Measurements from ENCODE around the gene ARID3B. TPM values are rescaled to one million over a fixed set of nuclear protein-coding genes. Genes with fewer than 3 reads are reported as not detected.
A peak's percentile ranks its signal among the peaks of the same experiment; 100 is the strongest.
"Not testable (repeated sequence)": the region's sequence is repeated elsewhere in the genome, so short reads cannot be mapped to it uniquely, and the experiment has no call there.

ARID3B gene
- polyA plus RNA-seq, 1 of the 3 experiments (the other 2 are of a cell fraction) = 3.0 TPM

GRCh38 chr15:74595271-74595670 is 54.3 kb downstream of the ARID3B start:
- no peaks in the 10 kb centered on the region for H4K20me1 ChIP-seq (ENCODE audit: insufficient read depth)
- peaks cover 0 to 25% of the 10 kb centered on the region in 2 experiments; a peak in 1 of 4 replicates for H3K4me1 ChIP-seq (ENCODE audit: control insufficient read depth in 1 of 2, insufficient read depth in 2 of 2, low read depth in 1 of 2, low read length in 1 of 2)
- no peak overlapping the region for H3K9ac ChIP-seq
- no peak overlapping the region for H2AFZ ChIP-seq (ENCODE audit: low read depth)
- WGBS (ENCODE audit: low lambda C conversion rate) = 92% methylated on average over 5 of the region's 5 CpGs
- peaks cover 0 to 7% of the 10 kb centered on the region in 2 experiments for H3K36me3 ChIP-seq (replicated peaks in 1 of 2; ENCODE audit: control insufficient read depth in 1 of 2, insufficient read depth in 2 of 2, low read length in 1 of 2)
- H3K27ac ChIP-seq (ENCODE audit: low read depth in 2 of 2, low read length in 1 of 2) = no peak overlapping the region
- H3K4me3 ChIP-seq (ENCODE audit: low read depth in 2 of 2, low read length in 1 of 2) = no peak overlapping the region
- TF ChIP-seq USF1 (IDR thresholded peaks at IDR 0.05; ENCODE audit: borderline replicate concordance, low read depth) (no peak), TEAD4 (IDR thresholded peaks at IDR 0.05; ENCODE audit: borderline replicate concordance, insufficient read depth) (no peak), RFX5 (IDR thresholded peaks at IDR 0.05; ENCODE audit: low read length) (no peak), YY1 (IDR thresholded peaks at IDR 0.05; ENCODE audit: low read depth) (no peak), USF2 (IDR thresholded peaks at IDR 0.05; ENCODE audit: borderline replicate concordance, low read depth, low read length) (no peak), EP300 (IDR thresholded peaks at IDR 0.05; ENCODE audit: borderline replicate concordance in 1 of 2, low read depth in 1 of 2, low read length in 1 of 2) (no peak), RCOR1 (IDR thresholded peaks at IDR 0.05; ENCODE audit: low read length) (no peak), FOXJ3 (CRISPR knock-in tag; IDR thresholded peaks at IDR 0.05) (no peak), NFIC (IDR thresholded peaks at IDR 0.05; ENCODE audit: borderline replicate concordance) (no peak)
- TF ChIP-seq, protein P1, sequence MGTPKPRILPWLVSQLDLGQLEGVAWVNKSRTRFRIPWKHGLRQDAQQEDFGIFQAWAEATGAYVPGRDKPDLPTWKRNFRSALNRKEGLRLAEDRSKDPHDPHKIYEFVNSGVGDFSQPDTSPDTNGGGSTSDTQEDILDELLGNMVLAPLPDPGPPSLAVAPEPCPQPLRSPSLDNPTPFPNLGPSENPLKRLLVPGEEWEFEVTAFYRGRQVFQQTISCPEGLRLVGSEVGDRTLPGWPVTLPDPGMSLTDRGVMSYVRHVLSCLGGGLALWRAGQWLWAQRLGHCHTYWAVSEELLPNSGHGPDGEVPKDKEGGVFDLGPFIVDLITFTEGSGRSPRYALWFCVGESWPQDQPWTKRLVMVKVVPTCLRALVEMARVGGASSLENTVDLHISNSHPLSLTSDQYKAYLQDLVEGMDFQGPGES (IDR thresholded peaks at IDR 0.05; ENCODE audit: low read depth, low read length) = no peak
- no peaks in the 10 kb centered on the region for H3K79me2 ChIP-seq (ENCODE audit: insufficient read depth)
- no peaks in the 10 kb centered on the region for H3K9me2 ChIP-seq
- no peaks in the 10 kb centered on the region for H3K9me3 ChIP-seq
- no peaks in the 10 kb centered on the region for H3K27me3 ChIP-seq (ENCODE audit: insufficient read depth)
- ChIA-PET CTCF (no interaction called here), POLR2A (no interaction called here)
- H3K4me2 ChIP-seq = no peak overlapping the region
- no peaks in the 10 kb centered on the region for H3F3A ChIP-seq (replicated peaks; ENCODE audit: insufficient read depth)
- DNase-seq = no peak

GRCh38 chr15:74596736-74597135 is 55.7 kb downstream of the ARID3B start:
- H3K36me3 ChIP-seq (replicated peaks in 1 of 2; ENCODE audit: control insufficient read depth in 1 of 2, insufficient read depth in 2 of 2, low read length in 1 of 2); H3K9me3 ChIP-seq; H3K27ac ChIP-seq (ENCODE audit: low read depth in 2 of 2, low read length in 1 of 2); H3K9me2 ChIP-seq; H4K20me1 ChIP-seq (ENCODE audit: insufficient read depth); H3K27me3 ChIP-seq (ENCODE audit: insufficient read depth); H3K79me2 ChIP-seq (ENCODE audit: insufficient read depth); H3K4me2 ChIP-seq; H3K9ac ChIP-seq; H2AFZ ChIP-seq (ENCODE audit: low read depth); H3K4me3 ChIP-seq (ENCODE audit: low read depth in 2 of 2, low read length in 1 of 2); DNase-seq; CTCF ChIA-PET; H3F3A ChIP-seq (replicated peaks; ENCODE audit: insufficient read depth): not testable (repeated sequence)
- WGBS (ENCODE audit: low lambda C conversion rate) = 73% methylated on average over 10 of the region's 11 CpGs
- POLR2A ChIA-PET = interaction anchor here (0.6 kb wide), 1 partner anchor 1575 kb away, joined by 3 read pairs; no protein-coding TSS in a partner anchor
- H3K4me1 ChIP-seq (ENCODE audit: control insufficient read depth in 1 of 2, insufficient read depth in 2 of 2, low read depth in 1 of 2, low read length in 1 of 2) = peaks cover 0 to 25% of the 10 kb centered on the region in 2 experiments; a peak in 1 of 4 replicates

DNA sequence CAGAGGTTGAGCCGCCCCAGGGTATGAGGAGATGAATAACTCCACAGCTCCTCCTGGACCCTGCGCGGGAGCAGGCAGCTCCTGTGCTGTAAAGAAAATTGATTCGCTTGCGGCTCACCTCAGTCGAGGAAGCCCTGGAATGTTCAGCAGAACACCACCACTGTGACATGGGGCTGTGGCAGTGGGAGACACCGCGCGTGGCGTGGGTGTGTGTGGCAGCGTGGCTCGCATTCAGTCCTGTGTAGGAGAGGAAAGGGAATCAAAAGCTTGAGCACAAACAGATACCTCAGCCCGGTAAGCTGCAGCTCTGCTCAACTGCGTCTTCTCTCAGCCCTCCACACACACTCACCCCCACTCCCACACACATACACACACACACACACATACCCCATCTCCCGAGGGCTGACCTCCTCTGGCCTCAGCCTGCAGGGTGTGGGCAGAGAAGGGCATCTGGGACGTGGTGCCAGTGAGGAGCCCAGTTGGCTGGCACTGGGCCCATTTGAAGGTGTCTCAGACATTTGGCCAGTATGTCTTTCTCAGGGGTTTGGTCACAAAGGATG is 56.2 kb downstream of the ARID3B start:
- Histone ChIP-seq H3K4me1 (ENCODE audit: control insufficient read depth in 1 of 2, insufficient read depth in 2 of 2, low read depth in 1 of 2, low read length in 1 of 2) (peaks cover 0 to 27% of the 10 kb centered on the region in 2 experiments; a peak in 1 of 4 replicates), H3K27ac (ENCODE audit: low read depth in 2 of 2, low read length in 1 of 2) (peak overlapping the region in 1 of 2 experiments; percentile 50; a peak in 1 of 4 replicates)
- not testable (repeated sequence) for H3K79me2 ChIP-seq (ENCODE audit: insufficient read depth); H3K36me3 ChIP-seq (replicated peaks in 1 of 2; ENCODE audit: control insufficient read depth in 1 of 2, insufficient read depth in 2 of 2, low read length in 1 of 2); H3F3A ChIP-seq (replicated peaks; ENCODE audit: insufficient read depth); H3K4me3 ChIP-seq (ENCODE audit: low read depth in 2 of 2, low read length in 1 of 2); H2AFZ ChIP-seq (ENCODE audit: low read depth); DNase-seq; H4K20me1 ChIP-seq (ENCODE audit: insufficient read depth); H3K9me2 ChIP-seq; H3K27me3 ChIP-seq (ENCODE audit: insufficient read depth); H3K4me2 ChIP-seq; H3K9me3 ChIP-seq; H3K9ac ChIP-seq
- ChIA-PET CTCF (interaction anchor here (0.8 kb wide), 1 partner anchor 108 kb away, joined by 3 read pairs; no protein-coding TSS in a partner anchor), POLR2A (interaction anchor here (0.6 to 2.5 kb wide), 2 partner anchors 12 to 1575 kb away, joined by 3 to 25 read pairs; no protein-coding TSS in a partner anchor)
- 97% methylated on average over 11 of the region's 16 CpGs for WGBS (ENCODE audit: low lambda C conversion rate)

Data from SK-N-SH (cell line).